HEK293 (cell line): Measurements from ENCODE around the gene ZNF776.

Source experiments
- CTCF ChIA-PET: fragments of 350-600 bp; formaldehyde crosslinking; extraction: SDS; loops from one replicate; lab custom pipeline; 2021; ENCODE audit warnings: antibody characterized with exemption; lab: Yijun Ruan, JAX
- POLR2A ChIA-PET: fragments of 300-600 bp; formaldehyde crosslinking; extraction: SDS; loops from one replicate; lab custom pipeline; 2020; ENCODE audit warnings: antibody characterized with exemption, inconsistent platforms; lab: Yijun Ruan, JAX
- H3K27ac ChIP-seq: fragments of 200-500 bp; sonication (Bioruptor generic); 2 replicates; pipeline ENCODE4 v1.5.1; 2014; ENCODE audit warnings: low read depth, low read length, control low read depth, inconsistent platforms; ENCODE audit errors: extremely low read depth
- H3K36me3 ChIP-seq, 2 experiments: fragments of 200-500 bp in 1 of 2; sonication (Bioruptor generic) in 1 of 2; 1 replicate in 1 of 2; 2 replicates in 1 of 2; pipeline ENCODE4 v1.5.1; 2014 to 2017; ENCODE audit warnings: inconsistent platforms in 2 of 2, low read length in 2 of 2; ENCODE audit not compliant: control insufficient read depth in 2 of 2, insufficient read depth in 1 of 2
- H3K4me1 ChIP-seq: fragments of 200-500 bp; sonication (Bioruptor generic); 2 replicates; pipeline ENCODE4 v1.5.1; 2014; ENCODE audit warnings: mild to moderate bottlenecking, low read length, inconsistent platforms; ENCODE audit not compliant: control insufficient read depth, insufficient read depth
- H3K4me3 ChIP-seq: 2 replicates; pipeline ENCODE4 v1.5.1; 2011; ENCODE audit warnings: low read depth, mild to moderate bottlenecking, control low read depth, low read length, moderate library complexity
- H3K9me3 ChIP-seq: fragments of 200-500 bp; sonication (Bioruptor generic); 2 replicates; pipeline ENCODE4 v1.5.1; 2014; ENCODE audit warnings: low read depth, low read length, inconsistent platforms; ENCODE audit not compliant: control insufficient read depth, insufficient read depth
- PRDM1 ChIP-seq: fragments of 450-650 bp; formaldehyde crosslinking; IDR thresholded peaks from 2 replicates; pipeline ENCODE4; 2016; ENCODE audit warnings: missing biosample characterization, missing genetic modification characterization
- REST ChIP-seq: fragments of 450-650 bp; formaldehyde crosslinking; IDR thresholded peaks from 2 replicates; pipeline ENCODE4 v1.5.1; 2016; ENCODE audit warnings: missing biosample characterization, missing genetic modification characterization
- ZBTB48 ChIP-seq: fragments of 450-650 bp; formaldehyde crosslinking; IDR thresholded peaks from 2 replicates; pipeline ENCODE4 v1.5.1; 2016; ENCODE audit warnings: missing biosample characterization, missing genetic modification characterization
- ZNF202 ChIP-seq: fragments of 450-650 bp; formaldehyde crosslinking; IDR thresholded peaks from 2 replicates; pipeline ENCODE4 v1.5.1; 2016; ENCODE audit warnings: missing biosample characterization, missing genetic modification characterization, borderline replicate concordance
- ZNF830 ChIP-seq: fragments of 450-650 bp; IDR thresholded peaks from 2 replicates; pipeline ENCODE4 v1.5.0; 2018; ENCODE audit warnings: missing biosample characterization, missing genetic modification characterization, low read depth, mild to moderate bottlenecking, moderate library complexity
- TF ChIP-seq, protein P1 (sequence below): fragments of 450-650 bp; formaldehyde crosslinking; conservative IDR thresholded peaks from 2 replicates; pipeline ENCODE4 v1.5.1; 2016; ENCODE audit warnings: low read depth, missing biosample characterization, missing genetic modification characterization
- TF ChIP-seq, protein P2 (sequence below): fragments of 450-650 bp; formaldehyde crosslinking; IDR thresholded peaks from 2 replicates; pipeline ENCODE4 v1.5.1; 2016; ENCODE audit warnings: missing biosample characterization, missing genetic modification characterization

ZNF776 gene

DNA sequence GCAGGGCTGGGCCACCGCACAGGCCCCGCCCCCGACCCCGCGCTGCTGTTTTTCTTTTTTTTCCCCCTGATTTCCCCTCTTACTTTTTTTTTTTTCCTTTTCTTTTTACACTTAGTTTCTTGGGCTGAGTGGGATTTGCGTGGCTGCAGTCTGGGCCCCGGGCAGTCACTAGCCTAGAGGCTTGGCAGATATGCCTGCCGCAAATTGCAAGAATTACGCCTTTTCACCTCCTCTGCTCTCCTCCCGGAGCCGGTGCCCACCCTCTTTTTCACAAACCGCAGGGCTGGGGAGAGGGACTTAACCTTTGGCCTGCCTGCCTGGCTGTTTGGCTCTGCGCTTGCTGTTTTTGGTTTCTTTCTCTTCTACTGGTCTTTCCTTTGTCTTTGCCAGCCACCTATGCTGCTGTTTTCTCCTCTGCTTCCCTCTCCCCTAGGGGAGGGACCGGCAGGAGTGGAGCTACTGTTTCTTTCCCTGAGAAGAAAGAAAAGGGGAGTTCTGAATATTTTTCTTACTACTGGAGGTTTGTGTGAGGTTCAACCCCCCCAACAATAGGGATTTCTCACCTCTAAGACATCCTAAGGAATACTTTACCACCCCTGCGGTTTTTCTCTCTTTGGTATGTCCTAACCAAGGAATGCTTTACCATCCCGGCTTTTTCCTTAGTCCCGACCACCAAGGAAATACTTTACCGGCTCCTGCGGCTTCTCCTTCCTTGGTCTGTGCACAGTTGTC is 57.1 kb downstream of the ZNF776 start:
- H3K27ac ChIP-seq, result peak overlapping the region; percentile 41; the same call in 1 of the 2 replicates
- POLR2A ChIA-PET, result interaction anchor here (1.2 to 1.4 kb wide), 2 partner anchors 11 to 16 kb away, joined by 9 to 10 read pairs; partner anchors contain the start of gene ZNF552

More for the DNA sequence above, 57.1 kb downstream of the ZNF776 start:
- peak overlapping the region; percentile 42 for H3K4me3 ChIP-seq
- TF ChIP-seq, protein P1, sequence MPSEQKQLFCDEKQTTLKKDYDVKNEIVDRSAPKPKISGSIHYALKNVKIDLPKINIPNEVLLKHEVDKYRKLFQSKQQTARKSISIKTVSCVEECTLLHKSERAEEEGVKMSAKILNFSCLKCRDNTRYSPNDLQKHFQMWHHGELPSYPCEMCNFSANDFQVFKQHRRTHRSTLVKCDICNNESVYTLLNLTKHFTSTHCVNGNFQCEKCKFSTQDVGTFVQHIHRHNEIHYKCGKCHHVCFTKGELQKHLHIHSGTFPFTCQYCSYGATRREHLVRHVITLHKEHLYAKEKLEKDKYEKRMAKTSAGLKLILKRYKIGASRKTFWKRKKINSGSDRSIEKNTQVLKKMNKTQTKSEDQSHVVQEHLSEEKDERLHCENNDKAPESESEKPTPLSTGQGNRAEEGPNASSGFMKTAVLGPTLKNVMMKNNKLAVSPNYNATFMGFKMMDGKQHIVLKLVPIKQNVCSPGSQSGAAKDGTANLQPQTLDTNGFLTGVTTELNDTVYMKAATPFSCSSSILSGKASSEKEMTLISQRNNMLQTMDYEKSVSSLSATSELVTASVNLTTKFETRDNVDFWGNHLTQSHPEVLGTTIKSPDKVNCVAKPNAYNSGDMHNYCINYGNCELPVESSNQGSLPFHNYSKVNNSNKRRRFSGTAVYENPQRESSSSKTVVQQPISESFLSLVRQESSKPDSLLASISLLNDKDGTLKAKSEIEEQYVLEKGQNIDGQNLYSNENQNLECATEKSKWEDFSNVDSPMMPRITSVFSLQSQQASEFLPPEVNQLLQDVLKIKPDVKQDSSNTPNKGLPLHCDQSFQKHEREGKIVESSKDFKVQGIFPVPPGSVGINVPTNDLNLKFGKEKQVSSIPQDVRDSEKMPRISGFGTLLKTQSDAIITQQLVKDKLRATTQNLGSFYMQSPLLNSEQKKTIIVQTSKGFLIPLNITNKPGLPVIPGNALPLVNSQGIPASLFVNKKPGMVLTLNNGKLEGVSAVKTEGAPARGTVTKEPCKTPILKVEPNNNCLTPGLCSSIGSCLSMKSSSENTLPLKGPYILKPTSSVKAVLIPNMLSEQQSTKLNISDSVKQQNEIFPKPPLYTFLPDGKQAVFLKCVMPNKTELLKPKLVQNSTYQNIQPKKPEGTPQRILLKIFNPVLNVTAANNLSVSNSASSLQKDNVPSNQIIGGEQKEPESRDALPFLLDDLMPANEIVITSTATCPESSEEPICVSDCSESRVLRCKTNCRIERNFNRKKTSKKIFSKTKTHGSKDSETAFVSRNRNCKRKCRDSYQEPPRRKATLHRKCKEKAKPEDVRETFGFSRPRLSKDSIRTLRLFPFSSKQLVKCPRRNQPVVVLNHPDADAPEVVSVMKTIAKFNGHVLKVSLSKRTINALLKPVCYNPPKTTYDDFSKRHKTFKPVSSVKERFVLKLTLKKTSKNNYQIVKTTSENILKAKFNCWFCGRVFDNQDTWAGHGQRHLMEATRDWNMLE, result no peak
- TF ChIP-seq, protein P2, sequence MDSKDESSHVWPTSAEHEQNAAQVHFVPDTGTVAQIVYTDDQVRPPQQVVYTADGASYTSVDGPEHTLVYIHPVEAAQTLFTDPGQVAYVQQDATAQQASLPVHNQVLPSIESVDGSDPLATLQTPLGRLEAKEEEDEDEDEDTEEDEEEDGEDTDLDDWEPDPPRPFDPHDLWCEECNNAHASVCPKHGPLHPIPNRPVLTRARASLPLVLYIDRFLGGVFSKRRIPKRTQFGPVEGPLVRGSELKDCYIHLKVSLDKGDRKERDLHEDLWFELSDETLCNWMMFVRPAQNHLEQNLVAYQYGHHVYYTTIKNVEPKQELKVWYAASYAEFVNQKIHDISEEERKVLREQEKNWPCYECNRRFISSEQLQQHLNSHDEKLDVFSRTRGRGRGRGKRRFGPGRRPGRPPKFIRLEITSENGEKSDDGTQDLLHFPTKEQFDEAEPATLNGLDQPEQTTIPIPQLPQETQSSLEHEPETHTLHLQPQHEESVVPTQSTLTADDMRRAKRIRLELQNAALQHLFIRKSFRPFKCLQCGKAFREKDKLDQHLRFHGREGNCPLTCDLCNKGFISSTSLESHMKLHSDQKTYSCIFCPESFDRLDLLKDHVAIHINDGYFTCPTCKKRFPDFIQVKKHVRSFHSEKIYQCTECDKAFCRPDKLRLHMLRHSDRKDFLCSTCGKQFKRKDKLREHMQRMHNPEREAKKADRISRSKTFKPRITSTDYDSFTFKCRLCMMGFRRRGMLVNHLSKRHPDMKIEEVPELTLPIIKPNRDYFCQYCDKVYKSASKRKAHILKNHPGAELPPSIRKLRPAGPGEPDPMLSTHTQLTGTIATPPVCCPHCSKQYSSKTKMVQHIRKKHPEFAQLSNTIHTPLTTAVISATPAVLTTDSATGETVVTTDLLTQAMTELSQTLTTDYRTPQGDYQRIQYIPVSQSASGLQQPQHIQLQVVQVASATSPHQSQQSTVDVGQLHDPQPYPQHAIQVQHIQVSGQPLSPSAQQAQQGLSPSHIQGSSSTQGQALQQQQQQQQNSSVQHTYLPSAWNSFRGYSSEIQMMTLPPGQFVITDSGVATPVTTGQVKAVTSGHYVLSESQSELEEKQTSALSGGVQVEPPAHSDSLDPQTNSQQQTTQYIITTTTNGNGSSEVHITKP (tag by site-specific recombination), result 0 out of 2 replicates have a peak, but pooled peaks have one; percentile 18
- TF ChIP-seq REST, result no peak
- peak; percentile 54; the same call in 1 of the 2 replicates for TF ChIP-seq PRDM1 (tag by site-specific recombination)
- TF ChIP-seq ZBTB48 (tag by site-specific recombination), result no peak
- TF ChIP-seq ZNF830 (tag by site-specific recombination), result no peak
- 0 out of 2 replicates have a peak, but pooled peaks have one; percentile 26 for TF ChIP-seq ZNF202 (tag by site-specific recombination)
- TF ChIP-seq, all 188 proteins: peak for 3
- peaks cover 6% of the 10 kb centered on the region; the same call in 1 of the 2 replicates for H3K4me1 ChIP-seq
- H3K9me3 ChIP-seq, result no peaks in the 10 kb centered on the region
- CTCF ChIA-PET, result interaction anchor here (1.2 kb wide), 1 partner anchor 236 kb away, joined by 3 read pairs; no protein-coding TSS in a partner anchor
- peaks cover 32 to 34% of the 10 kb centered on the region in 2 experiments; a peak in 2 of 3 replicates for H3K36me3 ChIP-seq
